ENCODE measurements around the gene SPIRE2. TPM values are rescaled to one million over a fixed set of nuclear protein-coding genes. Genes with fewer than 3 reads are reported as not detected.
"Not testable (repeated sequence)": the region's sequence is repeated elsewhere in the genome, so short reads cannot be mapped to it uniquely, and the experiment has no call there.

SPIRE2 gene
- total RNA-seq, 1 donor from 2014 or later: 15.8 TPM

- ATAC-seq; intact Hi-C loops (cut with DNase I); H3K9me3 ChIP-seq; H3K27ac ChIP-seq; H3K4me1 ChIP-seq; H3K36me3 ChIP-seq; H3K27me3 ChIP-seq (ENCODE audit: low read depth); H3K4me3 ChIP-seq: not testable (repeated sequence)
- TF ChIP-seq CTCF (IDR thresholded peaks at IDR 0.05): peak; percentile 75
- DNase-seq: peak; percentile 78
These were observed 35.2 kb upstream of the SPIRE2 start for GRCh38 chr16:89793092-89793491.

- Histone ChIP-seq H3K36me3 (no peaks in the 10 kb centered on the region), H3K9me3 (no peaks in the 10 kb centered on the region), H3K27me3 (ENCODE audit: low read depth) (no peaks in the 10 kb centered on the region), H3K27ac (no peak overlapping the region), H3K4me3 (no peak overlapping the region), H3K4me1 (no peaks in the 10 kb centered on the region)
- intact Hi-C loops (cut with DNase I): no loop called here
- DNase-seq (no peak), ATAC-seq (no peak)
- no peak for TF ChIP-seq CTCF (IDR thresholded peaks at IDR 0.05)
These were observed 34.3 kb upstream of the SPIRE2 start for GRCh38 chr16:89793955-89794354.

- Histone ChIP-seq H3K27me3 (ENCODE audit: low read depth) (no peaks in the 10 kb centered on the region), H3K4me3 (no peak overlapping the region), H3K36me3 (no peaks in the 10 kb centered on the region), H3K9me3 (no peaks in the 10 kb centered on the region), H3K27ac (no peak overlapping the region), H3K4me1 (no peaks in the 10 kb centered on the region)
- DNase-seq: no peak
- intact Hi-C loops (cut with DNase I): no loop called here
- ATAC-seq: no peak
- no peak for TF ChIP-seq CTCF (IDR thresholded peaks at IDR 0.05)
These were observed 32.6 kb upstream of the SPIRE2 start for GRCh38 chr16:89795676-89796075.

GRCh38 chr16:89796104-89796503 lies 32.2 kb upstream of the SPIRE2 start:
- intact Hi-C loops (cut with DNase I): no loop called here
- no peak overlapping the region for H3K27ac ChIP-seq
- no peak overlapping the region for H3K4me3 ChIP-seq
- no peaks in the 10 kb centered on the region for H3K9me3 ChIP-seq
- no peaks in the 10 kb centered on the region for H3K36me3 ChIP-seq
- no peaks in the 10 kb centered on the region for H3K4me1 ChIP-seq
- DNase-seq: no peak
- H3K27me3 ChIP-seq (ENCODE audit: low read depth): no peaks in the 10 kb centered on the region
- ATAC-seq: no peak
- TF ChIP-seq CTCF (IDR thresholded peaks at IDR 0.05): no peak

GRCh38 chr16:89798126-89798525 lies 30.1 kb upstream of the SPIRE2 start:
- intact Hi-C loops (cut with DNase I): no loop called here
- no peaks in the 10 kb centered on the region for H3K36me3 ChIP-seq

More at GRCh38 chr16:89798126-89798525, 30.1 kb upstream of the SPIRE2 start:
- Histone ChIP-seq H3K27ac (no peak overlapping the region), H3K9me3 (no peaks in the 10 kb centered on the region), H3K4me3 (no peak overlapping the region), H3K4me1 (no peaks in the 10 kb centered on the region), H3K27me3 (ENCODE audit: low read depth) (no peaks in the 10 kb centered on the region)
- ATAC-seq: no peak
- DNase-seq: no peak
- no peak for TF ChIP-seq CTCF (IDR thresholded peaks at IDR 0.05)

Data from lower lobe of right lung (tissue), 2 donors.